ENCODE data around the gene PCARE.
A peak's percentile ranks its signal among the peaks of the same experiment; 100 is the strongest.
"Not testable (repeated sequence)": the region's sequence is repeated elsewhere in the genome, so short reads cannot be mapped to it uniquely, and the experiment has no call there.

Gene PCARE

DNA sequence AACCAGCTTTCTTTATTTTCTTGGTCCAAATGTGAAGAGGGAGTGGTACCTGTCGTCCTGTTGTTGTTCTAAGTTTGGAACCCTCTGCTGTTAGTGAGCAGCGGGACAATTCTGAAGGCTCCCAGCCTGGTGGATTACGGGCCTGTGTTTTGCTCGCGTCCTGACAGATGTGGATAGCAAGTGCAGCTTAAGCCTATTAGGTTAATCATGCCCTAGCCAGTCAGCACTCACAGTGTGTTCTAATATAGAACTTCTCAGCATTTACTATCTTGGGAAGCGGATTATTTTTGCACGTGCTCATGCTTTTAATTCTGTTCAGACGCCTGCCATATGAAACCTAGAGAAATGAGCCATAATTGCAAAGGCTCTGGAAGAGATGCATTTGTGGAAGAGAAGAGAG is at the start of gene PCARE:
Gene PCARE (minus strand): TSS at position 113 of the 400 bp plus-strand sequence. CDS start 262 bp downstream, outside the sequence.
- no peak for DNase-seq (ENCODE audit: low read depth in 2 of 2)

GRCh38 chr2:29123617-29124349 is 49.5 kb upstream of the PCARE start:
- DNase-seq (ENCODE audit: low read depth in 2 of 2): no peak

GRCh38 chr2:29120846-29121245 is 46.5 kb upstream of the PCARE start:
- no peak for DNase-seq (ENCODE audit: low read depth in 2 of 2)

- DNase-seq (ENCODE audit: low read depth in 2 of 2): no peak
Observed at GRCh38 chr2:29119211-29119610, 44.9 kb upstream of the PCARE start.

DNA sequence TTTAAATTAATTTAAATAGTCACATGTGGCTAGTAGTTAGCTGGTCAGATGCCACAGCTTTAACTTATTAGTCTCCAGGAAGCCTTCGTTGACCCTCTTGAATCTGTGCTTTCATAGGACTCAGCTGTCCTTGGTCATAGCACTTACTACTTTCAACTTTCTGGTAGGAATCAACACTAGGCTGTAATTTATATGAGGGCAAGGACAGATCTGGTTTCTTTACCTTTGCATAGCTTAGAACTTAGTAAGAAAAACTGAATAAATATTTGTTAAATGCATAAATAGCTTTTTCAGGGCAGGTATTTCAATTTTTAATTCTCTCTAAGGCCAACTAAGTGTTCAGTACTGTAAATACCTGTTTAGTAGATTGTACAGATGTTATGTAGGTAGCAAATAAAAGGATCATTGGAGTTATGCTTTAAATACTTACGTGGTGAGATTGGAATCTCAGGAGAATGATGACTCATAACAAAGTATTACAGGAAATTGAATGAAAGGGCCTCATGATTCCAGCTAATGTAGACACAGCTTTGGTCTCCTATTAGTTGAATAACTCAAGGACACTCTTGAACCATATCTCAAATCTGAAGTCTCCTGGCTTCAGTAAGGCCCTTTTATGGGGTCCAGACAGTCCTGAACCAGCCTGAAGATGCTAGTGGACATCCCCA is 43.4 kb upstream of the PCARE start:
- DNase-seq (ENCODE audit: low read depth in 2 of 2): no peak

GRCh38 chr2:29115797-29116781 is 41.8 kb upstream of the PCARE start:
- peak in 1 of 2 donors; percentile 49 for DNase-seq (ENCODE audit: low read depth in 2 of 2)

- DNase-seq (ENCODE audit: low read depth in 2 of 2): peak; percentile 66 to 74
Observed at GRCh38 chr2:29114946-29115609, 40.8 kb upstream of the PCARE start, which contains the start of gene CLIP4. TSS of gene CLIP4 (plus strand) at chr2:29115415. CDS start at chr2:29121389, 5,974 bp downstream.

DNA sequence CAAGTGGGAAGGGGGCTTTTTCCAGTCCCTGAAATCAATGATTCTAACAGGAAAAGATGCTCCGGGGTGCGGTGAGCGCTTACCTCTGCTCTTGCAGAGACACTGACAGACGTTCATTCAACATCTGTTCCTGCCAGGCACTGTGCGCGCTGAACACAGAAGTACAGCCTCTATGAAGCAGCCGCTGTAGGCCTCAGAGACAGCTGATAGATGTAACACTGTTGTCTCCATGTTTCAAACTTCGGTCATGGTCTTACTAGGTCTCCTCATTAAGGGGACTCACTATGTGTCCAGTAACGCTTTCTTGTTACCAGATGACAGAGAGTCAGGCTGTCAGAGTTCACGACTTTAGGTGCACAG is 40.2 kb upstream of the PCARE start:
- DNase-seq (ENCODE audit: low read depth in 2 of 2): no peak

DNA sequence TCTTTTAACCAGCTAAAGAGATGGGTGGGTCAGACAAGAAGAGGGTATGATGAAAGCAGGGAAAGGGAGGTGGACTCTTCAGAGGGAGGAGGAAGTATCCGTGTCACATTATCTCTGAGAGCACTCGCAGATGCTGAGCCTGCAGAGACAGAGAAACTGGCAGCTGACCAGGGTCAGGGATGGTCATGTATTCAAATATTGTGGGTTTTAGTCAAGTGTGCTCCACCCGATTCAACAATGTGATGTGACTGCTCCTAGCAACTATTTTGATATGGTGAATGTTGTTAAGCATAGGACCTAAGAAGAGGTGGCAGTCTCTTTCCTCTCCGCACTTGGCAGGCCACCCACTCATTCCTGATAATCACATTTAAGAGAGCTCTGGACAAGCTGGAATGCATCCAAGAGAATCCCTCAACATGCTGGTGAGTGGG is 39.6 kb upstream of the PCARE start:
- no peak for DNase-seq (ENCODE audit: low read depth in 2 of 2)

GRCh38 chr2:29113027-29113686 is 38.8 kb upstream of the PCARE start:
- DNase-seq (ENCODE audit: low read depth in 2 of 2): no peak

GRCh38 chr2:29112379-29112778 is 38.1 kb upstream of the PCARE start:
- DNase-seq (ENCODE audit: low read depth in 2 of 2): no peak

GRCh38 chr2:29110916-29111535 is 36.7 kb upstream of the PCARE start:
- DNase-seq (ENCODE audit: low read depth in 2 of 2): no peak

DNA sequence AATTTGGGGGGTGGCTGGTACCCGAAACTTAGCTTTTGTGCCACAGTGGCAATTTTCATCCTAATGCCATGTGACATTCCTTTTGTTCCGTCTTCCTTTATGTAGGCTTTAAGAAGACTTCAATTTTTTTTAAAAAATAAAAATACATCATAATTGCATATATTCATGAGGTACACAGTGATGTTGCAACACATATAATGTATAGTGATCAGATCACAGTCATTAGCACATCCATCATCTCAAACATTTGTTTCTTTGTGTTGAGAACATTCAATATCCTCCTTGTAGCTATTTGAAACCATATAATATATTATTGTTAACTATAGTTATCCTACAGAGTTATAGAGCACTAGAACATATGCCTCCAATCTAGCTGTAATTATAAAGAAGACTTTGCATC is 34.9 kb upstream of the PCARE start:
- no peak for DNase-seq (ENCODE audit: low read depth in 2 of 2)

DNA sequence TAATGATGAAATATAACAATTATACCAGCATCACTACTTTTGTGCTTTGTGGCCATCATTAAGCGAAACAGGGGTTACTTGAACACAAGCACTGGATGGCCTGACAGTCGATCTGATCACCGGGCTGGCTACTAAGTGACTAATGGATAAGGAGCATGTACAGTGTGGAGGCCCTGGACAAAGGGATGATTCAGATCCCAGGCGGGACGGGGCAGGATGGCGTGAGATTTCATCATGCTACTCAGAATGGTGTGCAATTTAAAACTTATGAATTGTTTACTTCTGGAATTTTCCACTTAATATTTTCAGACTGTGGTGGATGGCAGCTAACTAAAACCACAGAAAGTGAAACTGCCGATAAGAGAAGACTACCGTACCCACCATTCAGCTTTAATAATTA is 33.9 kb upstream of the PCARE start:
- DNase-seq (ENCODE audit: low read depth in 2 of 2): no peak

DNA sequence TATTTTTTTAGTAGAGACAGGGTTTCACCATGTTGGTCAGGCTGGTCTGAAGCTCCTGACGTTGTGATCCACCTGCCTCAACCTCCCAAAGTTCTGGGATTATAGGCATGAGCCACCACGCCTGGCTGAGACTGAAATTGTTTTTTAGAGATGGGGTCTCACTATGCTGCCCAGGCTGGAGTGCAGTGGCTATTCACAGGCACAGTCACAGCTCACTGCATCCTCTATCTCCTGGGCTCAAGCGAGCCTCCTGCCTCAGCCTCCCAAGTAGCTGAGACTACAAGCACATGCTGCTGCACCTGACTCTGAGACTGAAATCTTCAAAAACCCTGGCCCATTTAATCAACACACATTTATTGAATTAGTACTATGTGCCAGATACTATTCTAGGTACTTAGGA is 33.2 kb upstream of the PCARE start:
- DNase-seq (ENCODE audit: low read depth in 2 of 2): not testable (repeated sequence)

DNA sequence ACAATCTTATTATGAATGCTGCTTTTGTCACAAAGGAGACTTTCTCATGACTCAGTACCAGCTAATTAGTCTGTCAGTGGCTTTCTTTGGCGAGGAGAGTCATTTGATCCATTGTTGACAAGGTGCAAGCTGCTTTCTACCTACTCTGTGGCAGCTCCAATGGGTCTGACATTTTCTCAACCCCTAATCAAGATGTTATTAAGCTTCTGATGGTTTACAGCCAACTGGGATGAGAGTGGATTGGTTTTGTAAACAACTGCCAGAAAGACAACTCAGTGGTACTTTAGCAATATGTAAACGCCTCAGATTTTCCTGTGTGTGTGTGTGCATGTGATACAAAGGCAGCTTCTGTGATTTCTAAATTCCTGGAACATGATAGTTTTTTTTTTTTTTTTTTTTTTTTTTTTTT is 32.7 kb upstream of the PCARE start:
- no peak for DNase-seq (ENCODE audit: low read depth in 2 of 2)

GRCh38 chr2:29106256-29106655 is 31.9 kb upstream of the PCARE start:
- no peak for DNase-seq (ENCODE audit: low read depth in 2 of 2)

- DNase-seq (ENCODE audit: low read depth in 2 of 2): no peak
Observed at GRCh38 chr2:29105375-29105774, 31.1 kb upstream of the PCARE start.

GRCh38 chr2:29104688-29105087 is 30.4 kb upstream of the PCARE start:
- DNase-seq (ENCODE audit: low read depth in 2 of 2): no peak

DNA sequence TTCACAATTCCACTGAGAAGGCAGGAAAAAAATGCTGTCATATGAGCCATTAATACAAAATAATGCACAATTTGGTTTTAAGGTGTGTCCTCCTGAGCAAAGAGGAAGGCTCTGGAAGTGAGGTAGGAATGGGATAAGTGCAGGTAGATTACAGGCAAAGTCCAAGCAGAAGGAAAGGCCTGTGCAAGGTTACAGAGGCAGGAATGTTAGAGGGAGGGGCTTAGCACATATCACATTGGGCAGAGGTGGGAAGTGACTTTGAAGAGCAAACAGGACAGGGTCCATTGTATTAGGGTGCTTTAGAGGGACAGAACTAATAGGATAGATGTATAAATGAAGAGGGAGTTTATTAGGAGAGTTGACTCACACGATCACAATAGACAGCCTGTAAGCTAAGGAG is 26.2 kb upstream of the PCARE start:
- no peak for DNase-seq (ENCODE audit: low read depth in 2 of 2)

DNA sequence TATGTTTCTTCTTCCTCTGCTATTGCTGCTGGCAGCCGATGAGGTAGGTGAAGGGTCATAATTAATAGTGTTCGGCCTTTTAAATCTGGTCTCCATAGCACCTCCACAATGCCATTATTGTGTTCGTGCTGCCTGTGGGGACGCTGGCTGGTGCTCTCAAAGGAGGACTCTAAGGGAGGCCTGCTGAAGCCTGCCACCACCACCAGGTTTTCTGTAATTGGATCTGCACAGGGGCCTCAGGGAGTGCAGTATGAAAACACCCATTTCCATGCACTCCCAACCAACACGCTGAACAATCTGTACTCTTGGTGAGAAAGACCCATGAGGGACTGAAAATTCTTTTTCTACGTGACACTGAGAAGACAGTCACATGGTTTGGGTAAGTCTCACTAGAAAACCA is 23.2 kb upstream of the PCARE start:
- DNase-seq (ENCODE audit: low read depth in 2 of 2): no peak

Measured in activated CD8-positive, alpha-beta memory T cell treated with anti-CD3 and anti-CD28 coated beads for 4 hours (primary cell).